Erythroblast (primary cell): Measurements from ENCODE around the gene SNX32.

Experiments used
- GATA1 ChIP-seq: IDR thresholded peaks from 2 replicates; pipeline ENCODE4 v1.6.1; 2011; ENCODE audit warnings: low read depth, mild to moderate bottlenecking, control low read depth, low read length, moderate library complexity
- POLR2A ChIP-seq: IDR thresholded peaks from 2 replicates; pipeline ENCODE4 v1.6.1; 2011; ENCODE audit warnings: mild to moderate bottlenecking, low read length

- TF ChIP-seq POLR2A (no peak), GATA1 (no peak)
Observed at GRCh38 chr11:65854161-65854592, 20.4 kb downstream of the SNX32 start.
